HEK293 (cell line): ENCODE results near the gene PPM1N.

ENCODE experiments used
- CTCF ChIA-PET: fragments of 350-600 bp; formaldehyde crosslinking; extraction: SDS; loops from one replicate; lab custom pipeline; 2021; ENCODE audit warnings: antibody characterized with exemption; lab: Yijun Ruan, JAX
- POLR2A ChIA-PET: fragments of 300-600 bp; formaldehyde crosslinking; extraction: SDS; loops from one replicate; lab custom pipeline; 2020; ENCODE audit warnings: antibody characterized with exemption, inconsistent platforms; lab: Yijun Ruan, JAX
- H3K27ac ChIP-seq: fragments of 200-500 bp; sonication (Bioruptor generic); 2 replicates; pipeline ENCODE4 v1.5.1; 2014; ENCODE audit warnings: low read depth, low read length, control low read depth, inconsistent platforms; ENCODE audit errors: extremely low read depth
- H3K36me3 ChIP-seq, 2 experiments: fragments of 200-500 bp in 1 of 2; sonication (Bioruptor generic) in 1 of 2; 1 replicate in 1 of 2; 2 replicates in 1 of 2; pipeline ENCODE4 v1.5.1; 2014 to 2017; ENCODE audit warnings: inconsistent platforms in 2 of 2, low read length in 2 of 2; ENCODE audit not compliant: control insufficient read depth in 2 of 2, insufficient read depth in 1 of 2
- H3K4me1 ChIP-seq: fragments of 200-500 bp; sonication (Bioruptor generic); 2 replicates; pipeline ENCODE4 v1.5.1; 2014; ENCODE audit warnings: mild to moderate bottlenecking, low read length, inconsistent platforms; ENCODE audit not compliant: control insufficient read depth, insufficient read depth
- H3K4me3 ChIP-seq: 2 replicates; pipeline ENCODE4 v1.5.1; 2011; ENCODE audit warnings: low read depth, mild to moderate bottlenecking, control low read depth, low read length, moderate library complexity
- H3K9me3 ChIP-seq: fragments of 200-500 bp; sonication (Bioruptor generic); 2 replicates; pipeline ENCODE4 v1.5.1; 2014; ENCODE audit warnings: low read depth, low read length, inconsistent platforms; ENCODE audit not compliant: control insufficient read depth, insufficient read depth
- KLF10 ChIP-seq: fragments of 450-650 bp; IDR thresholded peaks from 2 replicates; pipeline ENCODE4 v1.5.1; 2018; ENCODE audit warnings: missing biosample characterization, mild to moderate bottlenecking, missing genetic modification characterization
- KLF16 ChIP-seq: fragments of 450-650 bp; formaldehyde crosslinking; IDR thresholded peaks from 2 replicates; pipeline ENCODE4 v1.5.1; 2017; ENCODE audit warnings: missing biosample characterization, missing genetic modification characterization
- KLF8 ChIP-seq: fragments of 450-650 bp; formaldehyde crosslinking; IDR thresholded peaks from 2 replicates; pipeline ENCODE4 v1.5.1; 2016; ENCODE audit warnings: missing biosample characterization, missing genetic modification characterization
- MZF1 ChIP-seq: fragments of 450-650 bp; formaldehyde crosslinking; IDR thresholded peaks from 2 replicates; pipeline ENCODE4 v1.5.1; 2017; ENCODE audit warnings: missing biosample characterization, missing genetic modification characterization, borderline replicate concordance
- SP3 ChIP-seq: fragments of 450-650 bp; formaldehyde crosslinking; IDR thresholded peaks from 2 replicates; pipeline ENCODE4 v1.5.1; 2016; ENCODE audit warnings: missing biosample characterization, missing genetic modification characterization
- ZFP69B ChIP-seq: fragments of 450-650 bp; formaldehyde crosslinking; IDR thresholded peaks from 2 replicates; pipeline ENCODE4 v1.5.1; 2016; ENCODE audit warnings: missing biosample characterization, missing genetic modification characterization
- ZNF19 ChIP-seq: fragments of 450-650 bp; formaldehyde crosslinking; IDR thresholded peaks from 2 replicates; pipeline ENCODE4; 2016; ENCODE audit warnings: missing biosample characterization, missing genetic modification characterization, low read depth
- ZNF335 ChIP-seq: fragments of 450-650 bp; formaldehyde crosslinking; conservative IDR thresholded peaks from 2 replicates; pipeline ENCODE4 v1.5.1; 2016; ENCODE audit warnings: missing biosample characterization, missing genetic modification characterization
- ZNF366 ChIP-seq: fragments of 450-650 bp; formaldehyde crosslinking; conservative IDR thresholded peaks from 2 replicates; pipeline ENCODE4 v1.5.1; 2016; ENCODE audit warnings: missing biosample characterization, missing genetic modification characterization
- ZNF654 ChIP-seq: fragments of 450-650 bp; formaldehyde crosslinking; IDR thresholded peaks from 2 replicates; pipeline ENCODE4 v1.5.1; 2016; ENCODE audit warnings: low read depth, missing biosample characterization, missing genetic modification characterization
- ZNF660 ChIP-seq: fragments of 450-650 bp; IDR thresholded peaks from 2 replicates; pipeline ENCODE4 v1.5.1; 2018; ENCODE audit warnings: missing biosample characterization, mild to moderate bottlenecking, missing genetic modification characterization
- ZNF677 ChIP-seq: fragments of 450-650 bp; IDR thresholded peaks from 2 replicates; pipeline ENCODE4 v1.5.0; 2018; ENCODE audit warnings: missing biosample characterization, mild to moderate bottlenecking, missing genetic modification characterization, moderate library complexity
- TF ChIP-seq, protein P1 (sequence below): fragments of 450-650 bp; formaldehyde crosslinking; IDR thresholded peaks from 2 replicates; pipeline ENCODE4 v1.5.1; 2016; ENCODE audit warnings: missing biosample characterization, missing genetic modification characterization
- TF ChIP-seq, protein P2 (sequence below): fragments of 450-650 bp; formaldehyde crosslinking; optimal IDR thresholded peaks from 2 replicates; pipeline ENCODE3; 2016; ENCODE audit warnings: missing biosample characterization, mild to moderate bottlenecking, missing genetic modification characterization
- TF ChIP-seq, protein P3 (sequence below): fragments of 450-650 bp; formaldehyde crosslinking; IDR thresholded peaks from 2 replicates; pipeline ENCODE4 v1.5.1; 2016; ENCODE audit warnings: missing biosample characterization, missing genetic modification characterization
- TF ChIP-seq, protein P4 (sequence below): fragments of 450-650 bp; formaldehyde crosslinking; IDR thresholded peaks from 2 replicates; pipeline ENCODE4 v1.5.1; 2016; ENCODE audit warnings: missing biosample characterization, missing genetic modification characterization
- TF ChIP-seq, protein P5 (sequence below): fragments of 450-650 bp; formaldehyde crosslinking; IDR thresholded peaks from 2 replicates; pipeline ENCODE4 v1.5.1; 2016; ENCODE audit warnings: missing biosample characterization, missing genetic modification characterization
- TF ChIP-seq, protein P6 (sequence below): fragments of 450-650 bp; formaldehyde crosslinking; IDR thresholded peaks from 2 replicates; pipeline ENCODE4 v1.5.1; 2017; ENCODE audit warnings: missing biosample characterization, missing genetic modification characterization

The PPM1N gene

DNA sequence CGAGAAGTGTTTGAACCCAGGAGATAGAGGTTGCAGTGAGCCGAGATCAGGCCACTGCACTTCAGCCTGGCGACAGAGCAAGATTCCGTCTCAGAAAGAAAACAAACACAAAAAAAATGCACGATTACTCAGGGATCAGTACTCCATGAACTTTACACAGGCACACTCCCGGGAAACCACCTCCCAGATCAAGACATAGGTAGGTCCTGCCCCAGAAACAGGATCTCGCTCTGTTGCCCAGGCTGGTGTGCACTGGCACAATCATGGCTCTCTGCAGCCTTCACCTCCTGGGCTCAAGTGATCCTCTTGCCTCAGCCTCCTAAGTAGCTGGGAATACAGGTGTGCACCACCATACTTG lies 20.2 kb downstream of the PPM1N start:
- ChIA-PET CTCF (interaction anchor here (0.6 to 1.5 kb wide), 6 partner anchors 33 to 376 kb away, joined by 3 to 8 read pairs (median 4); no protein-coding TSS in a partner anchor), POLR2A (no interaction called here)
- no peak for TF ChIP-seq ZFP69B
- TF ChIP-seq, protein P1, sequence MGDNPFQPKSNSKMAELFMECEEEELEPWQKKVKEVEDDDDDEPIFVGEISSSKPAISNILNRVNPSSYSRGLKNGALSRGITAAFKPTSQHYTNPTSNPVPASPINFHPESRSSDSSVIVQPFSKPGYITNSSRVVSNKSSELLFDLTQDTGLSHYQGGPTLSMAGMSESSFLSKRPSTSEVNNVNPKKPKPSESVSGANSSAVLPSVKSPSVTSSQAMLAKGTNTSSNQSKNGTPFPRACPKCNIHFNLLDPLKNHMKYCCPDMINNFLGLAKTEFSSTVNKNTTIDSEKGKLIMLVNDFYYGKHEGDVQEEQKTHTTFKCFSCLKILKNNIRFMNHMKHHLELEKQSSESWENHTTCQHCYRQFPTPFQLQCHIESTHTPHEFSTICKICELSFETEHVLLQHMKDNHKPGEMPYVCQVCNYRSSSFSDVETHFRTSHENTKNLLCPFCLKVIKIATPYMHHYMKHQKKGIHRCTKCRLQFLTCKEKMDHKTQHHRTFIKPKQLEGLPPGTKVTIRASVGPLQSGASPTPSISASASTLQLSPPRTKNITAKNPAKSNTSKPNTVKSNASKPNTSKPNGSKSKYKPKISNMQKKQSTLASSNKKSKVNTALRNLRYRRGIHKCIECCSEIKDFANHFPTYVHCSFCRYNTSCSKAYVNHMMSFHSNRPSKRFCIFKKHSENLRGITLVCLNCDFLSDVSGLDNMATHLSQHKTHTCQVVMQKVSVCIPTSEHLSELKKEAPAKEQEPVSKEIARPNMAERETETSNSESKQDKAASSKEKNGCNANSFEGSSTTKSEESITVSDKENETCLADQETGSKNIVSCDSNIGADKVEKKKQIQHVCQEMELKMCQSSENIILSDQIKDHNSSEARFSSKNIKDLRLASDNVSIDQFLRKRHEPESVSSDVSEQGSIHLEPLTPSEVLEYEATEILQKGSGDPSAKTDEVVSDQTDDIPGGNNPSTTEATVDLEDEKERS, result 0 out of 2 replicates have a peak, but pooled peaks have one; percentile 28
- Histone ChIP-seq H3K36me3 (peaks cover 0 to 20% of the 10 kb centered on the region in 2 experiments; a peak in 2 of 3 replicates), H3K4me1 (no peaks in the 10 kb centered on the region), H3K4me3 (no peak overlapping the region), H3K27ac (no peak overlapping the region), H3K9me3 (no peaks in the 10 kb centered on the region)

DNA sequence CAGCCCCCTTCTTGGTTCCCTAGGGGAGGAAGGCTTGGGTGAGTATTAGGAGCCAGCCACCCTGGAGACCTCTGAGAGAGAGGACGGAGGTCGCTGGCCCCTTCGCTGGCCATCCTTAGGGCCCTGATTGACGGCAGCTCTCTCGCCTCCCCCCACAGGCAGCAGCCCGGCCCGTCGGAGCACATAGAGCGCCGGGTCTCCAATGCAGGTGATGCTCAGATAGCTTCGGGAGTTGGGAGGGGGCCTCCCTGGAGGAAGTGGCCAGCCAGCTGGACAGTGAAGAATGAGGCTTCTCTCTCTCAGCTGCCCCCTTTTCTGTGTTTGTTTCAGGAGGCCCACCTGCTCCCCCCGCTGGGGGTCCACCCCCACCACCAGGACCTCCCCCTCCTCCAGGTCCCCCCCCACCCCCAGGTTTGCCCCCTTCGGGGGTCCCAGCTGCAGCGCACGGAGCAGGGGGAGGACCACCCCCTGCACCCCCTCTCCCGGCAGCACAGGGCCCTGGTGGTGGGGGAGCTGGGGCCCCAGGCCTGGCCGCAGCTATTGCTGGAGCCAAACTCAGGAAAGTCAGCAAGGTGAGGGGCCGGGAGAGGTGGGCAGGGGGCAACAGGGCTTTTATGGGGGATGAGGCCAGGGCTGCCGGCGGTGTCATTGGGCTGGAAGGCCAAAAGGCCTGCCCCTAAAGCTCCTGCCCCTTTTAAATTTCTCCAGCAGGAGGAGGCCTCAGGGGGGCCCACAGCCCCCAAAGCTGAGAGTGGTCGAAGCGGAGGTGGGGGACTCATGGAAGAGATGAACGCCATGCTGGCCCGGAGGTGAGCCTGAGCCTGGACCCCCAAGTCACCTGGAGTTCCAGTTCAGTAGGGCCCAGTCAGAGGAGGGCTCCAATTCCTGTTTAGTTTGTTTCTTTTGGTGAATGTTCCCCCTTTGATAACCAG lies 24.0 kb downstream of the PPM1N start:
- peaks cover 13 to 44% of the 10 kb centered on the region in 2 experiments; a peak in 2 of 3 replicates for H3K36me3 ChIP-seq
- H3K27ac ChIP-seq, result no peak overlapping the region
- POLR2A ChIA-PET, result interaction anchor here (1.2 kb wide), 1 partner anchor 119 kb away, joined by 3 read pairs; no protein-coding TSS in a partner anchor

DNA sequence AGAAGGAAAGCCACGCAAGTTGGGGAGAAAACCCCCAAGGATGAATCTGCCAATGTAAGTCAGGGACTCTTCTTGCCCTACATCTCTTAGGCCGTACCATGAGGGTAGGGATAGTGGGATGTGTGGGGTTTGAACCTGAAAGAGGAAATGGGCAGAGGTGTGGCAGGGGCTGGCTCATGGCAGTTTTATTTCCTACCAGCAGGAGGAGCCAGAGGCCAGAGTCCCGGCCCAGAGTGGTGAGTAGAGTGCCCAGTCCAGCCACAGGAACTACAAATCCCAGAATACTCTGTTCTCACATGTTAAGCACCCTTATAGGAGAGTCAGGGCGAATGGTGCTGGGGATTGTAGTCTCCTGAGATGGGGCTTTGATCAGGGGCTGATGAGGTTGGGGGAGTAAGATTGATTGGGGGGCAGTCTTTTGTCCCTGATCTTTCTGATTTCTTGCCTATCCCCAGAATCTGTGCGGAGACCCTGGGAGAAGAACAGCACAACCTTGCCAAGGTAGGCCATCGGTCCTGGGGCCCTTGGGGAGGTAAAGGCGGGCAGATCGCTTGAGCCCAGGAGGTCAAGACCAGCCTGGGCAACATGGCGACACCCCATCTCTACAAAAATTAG lies 25.5 kb downstream of the PPM1N start:
- Histone ChIP-seq H3K9me3 (no peaks in the 10 kb centered on the region), H3K36me3 (peaks cover 14 to 40% of the 10 kb centered on the region in 2 experiments; a peak in 2 of 3 replicates), H3K4me1 (no peaks in the 10 kb centered on the region), H3K27ac (no peak overlapping the region), H3K4me3 (no peak overlapping the region)
- CTCF ChIA-PET, result interaction anchor here (0.6 to 7.6 kb wide), 5 partner anchors 20 to 119 kb away, joined by 3 to 40 read pairs (median 5); no protein-coding TSS in a partner anchor
- POLR2A ChIA-PET, result no interaction called here
- peak; percentile 39; the same call in 1 of the 2 replicates for TF ChIP-seq SP3
- TF ChIP-seq ZNF366 (tag by site-specific recombination), result peak; percentile 49; the same call in 1 of the 2 replicates
- peak; percentile 79 for TF ChIP-seq ZNF654 (tag by site-specific recombination)
- TF ChIP-seq ZNF335, result peak; percentile 58
- TF ChIP-seq, protein P2, sequence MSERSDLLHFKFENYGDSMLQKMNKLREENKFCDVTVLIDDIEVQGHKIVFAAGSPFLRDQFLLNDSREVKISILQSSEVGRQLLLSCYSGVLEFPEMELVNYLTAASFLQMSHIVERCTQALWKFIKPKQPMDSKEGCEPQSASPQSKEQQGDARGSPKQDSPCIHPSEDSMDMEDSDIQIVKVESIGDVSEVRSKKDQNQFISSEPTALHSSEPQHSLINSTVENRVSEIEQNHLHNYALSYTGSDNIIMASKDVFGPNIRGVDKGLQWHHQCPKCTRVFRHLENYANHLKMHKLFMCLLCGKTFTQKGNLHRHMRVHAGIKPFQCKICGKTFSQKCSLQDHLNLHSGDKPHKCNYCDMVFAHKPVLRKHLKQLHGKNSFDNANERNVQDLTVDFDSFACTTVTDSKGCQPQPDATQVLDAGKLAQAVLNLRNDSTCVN (tag by site-specific recombination), result no peak
- peak; percentile 65 for TF ChIP-seq KLF8 (tag by site-specific recombination)
- peak; percentile 96 for TF ChIP-seq KLF10
- no peak for TF ChIP-seq ZNF677 (tag by site-specific recombination)
- TF ChIP-seq, protein P3, sequence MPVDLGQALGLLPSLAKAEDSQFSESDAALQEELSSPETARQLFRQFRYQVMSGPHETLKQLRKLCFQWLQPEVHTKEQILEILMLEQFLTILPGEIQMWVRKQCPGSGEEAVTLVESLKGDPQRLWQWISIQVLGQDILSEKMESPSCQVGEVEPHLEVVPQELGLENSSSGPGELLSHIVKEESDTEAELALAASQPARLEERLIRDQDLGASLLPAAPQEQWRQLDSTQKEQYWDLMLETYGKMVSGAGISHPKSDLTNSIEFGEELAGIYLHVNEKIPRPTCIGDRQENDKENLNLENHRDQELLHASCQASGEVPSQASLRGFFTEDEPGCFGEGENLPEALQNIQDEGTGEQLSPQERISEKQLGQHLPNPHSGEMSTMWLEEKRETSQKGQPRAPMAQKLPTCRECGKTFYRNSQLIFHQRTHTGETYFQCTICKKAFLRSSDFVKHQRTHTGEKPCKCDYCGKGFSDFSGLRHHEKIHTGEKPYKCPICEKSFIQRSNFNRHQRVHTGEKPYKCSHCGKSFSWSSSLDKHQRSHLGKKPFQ, result no peak
- TF ChIP-seq, protein P4, sequence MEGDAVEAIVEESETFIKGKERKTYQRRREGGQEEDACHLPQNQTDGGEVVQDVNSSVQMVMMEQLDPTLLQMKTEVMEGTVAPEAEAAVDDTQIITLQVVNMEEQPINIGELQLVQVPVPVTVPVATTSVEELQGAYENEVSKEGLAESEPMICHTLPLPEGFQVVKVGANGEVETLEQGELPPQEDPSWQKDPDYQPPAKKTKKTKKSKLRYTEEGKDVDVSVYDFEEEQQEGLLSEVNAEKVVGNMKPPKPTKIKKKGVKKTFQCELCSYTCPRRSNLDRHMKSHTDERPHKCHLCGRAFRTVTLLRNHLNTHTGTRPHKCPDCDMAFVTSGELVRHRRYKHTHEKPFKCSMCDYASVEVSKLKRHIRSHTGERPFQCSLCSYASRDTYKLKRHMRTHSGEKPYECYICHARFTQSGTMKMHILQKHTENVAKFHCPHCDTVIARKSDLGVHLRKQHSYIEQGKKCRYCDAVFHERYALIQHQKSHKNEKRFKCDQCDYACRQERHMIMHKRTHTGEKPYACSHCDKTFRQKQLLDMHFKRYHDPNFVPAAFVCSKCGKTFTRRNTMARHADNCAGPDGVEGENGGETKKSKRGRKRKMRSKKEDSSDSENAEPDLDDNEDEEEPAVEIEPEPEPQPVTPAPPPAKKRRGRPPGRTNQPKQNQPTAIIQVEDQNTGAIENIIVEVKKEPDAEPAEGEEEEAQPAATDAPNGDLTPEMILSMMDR (tag by site-specific recombination), result peak; percentile 89

More for the DNA sequence above, 24.0 kb downstream of the PPM1N start:
- H3K9me3 ChIP-seq, result no peaks in the 10 kb centered on the region
- TF ChIP-seq ZNF335, result no peak
- TF ChIP-seq MZF1 (tag by site-specific recombination), result no peak
- TF ChIP-seq, protein P5, sequence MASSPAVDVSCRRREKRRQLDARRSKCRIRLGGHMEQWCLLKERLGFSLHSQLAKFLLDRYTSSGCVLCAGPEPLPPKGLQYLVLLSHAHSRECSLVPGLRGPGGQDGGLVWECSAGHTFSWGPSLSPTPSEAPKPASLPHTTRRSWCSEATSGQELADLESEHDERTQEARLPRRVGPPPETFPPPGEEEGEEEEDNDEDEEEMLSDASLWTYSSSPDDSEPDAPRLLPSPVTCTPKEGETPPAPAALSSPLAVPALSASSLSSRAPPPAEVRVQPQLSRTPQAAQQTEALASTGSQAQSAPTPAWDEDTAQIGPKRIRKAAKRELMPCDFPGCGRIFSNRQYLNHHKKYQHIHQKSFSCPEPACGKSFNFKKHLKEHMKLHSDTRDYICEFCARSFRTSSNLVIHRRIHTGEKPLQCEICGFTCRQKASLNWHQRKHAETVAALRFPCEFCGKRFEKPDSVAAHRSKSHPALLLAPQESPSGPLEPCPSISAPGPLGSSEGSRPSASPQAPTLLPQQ (tag by site-specific recombination), result 0 out of 2 replicates have a peak, but pooled peaks have one; percentile 17
- TF ChIP-seq KLF16, result no peak
- TF ChIP-seq, protein P6, sequence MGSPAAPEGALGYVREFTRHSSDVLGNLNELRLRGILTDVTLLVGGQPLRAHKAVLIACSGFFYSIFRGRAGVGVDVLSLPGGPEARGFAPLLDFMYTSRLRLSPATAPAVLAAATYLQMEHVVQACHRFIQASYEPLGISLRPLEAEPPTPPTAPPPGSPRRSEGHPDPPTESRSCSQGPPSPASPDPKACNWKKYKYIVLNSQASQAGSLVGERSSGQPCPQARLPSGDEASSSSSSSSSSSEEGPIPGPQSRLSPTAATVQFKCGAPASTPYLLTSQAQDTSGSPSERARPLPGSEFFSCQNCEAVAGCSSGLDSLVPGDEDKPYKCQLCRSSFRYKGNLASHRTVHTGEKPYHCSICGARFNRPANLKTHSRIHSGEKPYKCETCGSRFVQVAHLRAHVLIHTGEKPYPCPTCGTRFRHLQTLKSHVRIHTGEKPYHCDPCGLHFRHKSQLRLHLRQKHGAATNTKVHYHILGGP (tag by site-specific recombination), result no peak
- TF ChIP-seq ZNF19 (tag by site-specific recombination), result no peak
- TF ChIP-seq ZNF660 (tag by site-specific recombination), result no peak
- CTCF ChIA-PET, result interaction anchor here (0.6 to 2.2 kb wide), 4 partner anchors 29 to 120 kb away, joined by 3 to 9 read pairs (median 6); no protein-coding TSS in a partner anchor
- no peaks in the 10 kb centered on the region for H3K4me1 ChIP-seq
- H3K4me3 ChIP-seq, result no peak overlapping the region
